AG09319 (cell line): ENCODE data around the gene CFAP210.
A peak's percentile ranks its signal among the peaks of the same experiment; 100 is the strongest.

ENCODE experiments used
- DNase-seq: peaks from one replicate; pipeline ENCODE4 v3.0.0-alpha.2; 2010; ENCODE audit warnings: low read depth; ENCODE audit errors: extremely low read depth
- TF ChIP-seq, protein P1 (sequence below): IDR thresholded peaks from 2 replicates; pipeline ENCODE4 v1.5.1; 2011; ENCODE audit warnings: low read depth, mild to moderate bottlenecking, inconsistent platforms, low read length, moderate library complexity

CFAP210 gene

DNA sequence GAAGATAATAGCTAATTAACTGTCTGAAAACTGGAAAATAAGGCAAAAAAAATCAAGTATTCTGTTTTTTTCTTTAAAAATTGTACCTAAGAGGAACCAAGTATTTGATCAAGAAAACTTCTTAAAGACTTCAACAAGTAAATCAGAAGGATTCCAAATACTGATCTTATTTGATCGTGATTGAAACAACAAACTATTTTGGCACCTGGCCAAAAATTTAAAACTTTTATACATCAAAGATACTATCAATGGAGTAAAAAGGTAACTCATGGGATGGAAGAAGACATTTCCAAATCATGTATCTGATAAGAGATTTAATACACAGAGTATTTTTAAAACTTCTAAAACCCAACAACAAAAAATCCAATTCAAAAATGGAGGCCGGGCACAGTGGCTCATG lies 46.7 kb downstream of the CFAP210 start:
- no peak for DNase-seq
- TF ChIP-seq, protein P1, sequence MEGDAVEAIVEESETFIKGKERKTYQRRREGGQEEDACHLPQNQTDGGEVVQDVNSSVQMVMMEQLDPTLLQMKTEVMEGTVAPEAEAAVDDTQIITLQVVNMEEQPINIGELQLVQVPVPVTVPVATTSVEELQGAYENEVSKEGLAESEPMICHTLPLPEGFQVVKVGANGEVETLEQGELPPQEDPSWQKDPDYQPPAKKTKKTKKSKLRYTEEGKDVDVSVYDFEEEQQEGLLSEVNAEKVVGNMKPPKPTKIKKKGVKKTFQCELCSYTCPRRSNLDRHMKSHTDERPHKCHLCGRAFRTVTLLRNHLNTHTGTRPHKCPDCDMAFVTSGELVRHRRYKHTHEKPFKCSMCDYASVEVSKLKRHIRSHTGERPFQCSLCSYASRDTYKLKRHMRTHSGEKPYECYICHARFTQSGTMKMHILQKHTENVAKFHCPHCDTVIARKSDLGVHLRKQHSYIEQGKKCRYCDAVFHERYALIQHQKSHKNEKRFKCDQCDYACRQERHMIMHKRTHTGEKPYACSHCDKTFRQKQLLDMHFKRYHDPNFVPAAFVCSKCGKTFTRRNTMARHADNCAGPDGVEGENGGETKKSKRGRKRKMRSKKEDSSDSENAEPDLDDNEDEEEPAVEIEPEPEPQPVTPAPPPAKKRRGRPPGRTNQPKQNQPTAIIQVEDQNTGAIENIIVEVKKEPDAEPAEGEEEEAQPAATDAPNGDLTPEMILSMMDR = no peak

DNA sequence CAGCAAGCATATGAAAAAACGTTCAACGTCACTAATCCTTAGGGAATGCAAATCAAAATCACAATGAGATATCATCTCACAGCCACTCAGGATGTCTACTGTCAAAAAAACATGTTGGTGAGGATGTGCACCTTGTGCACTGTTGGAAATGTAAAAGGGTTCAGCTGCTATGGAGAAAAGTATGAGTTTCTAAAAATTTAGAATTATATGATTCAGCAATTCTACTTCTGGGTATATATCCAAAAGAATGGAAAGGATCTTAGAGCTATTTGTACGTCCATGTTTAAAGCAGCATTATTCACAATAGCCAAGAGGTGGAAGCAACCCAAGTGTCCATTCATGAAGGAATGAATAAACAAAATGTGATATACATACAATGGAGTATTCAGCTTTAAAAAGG lies 50.0 kb downstream of the CFAP210 start:
- TF ChIP-seq, protein P1 = no peak
- no peak for DNase-seq

DNA sequence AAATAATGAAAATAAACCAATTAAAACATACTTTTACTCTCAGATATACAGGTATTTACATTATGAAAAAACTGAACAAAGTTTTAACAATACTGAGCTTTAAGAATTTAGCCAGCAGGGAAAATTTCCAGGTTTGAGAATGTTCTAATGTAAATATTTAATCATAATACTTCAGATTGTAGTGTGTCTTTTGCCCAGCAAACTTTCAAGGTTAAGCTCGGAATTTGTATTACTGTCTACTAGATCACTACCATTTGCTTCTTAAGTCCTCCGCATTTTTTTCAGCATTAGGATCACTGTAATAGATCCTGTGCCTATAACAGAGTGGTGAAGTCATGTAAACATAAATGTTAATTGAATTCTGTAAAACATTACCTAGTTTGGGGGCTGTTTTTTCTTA lies 52.7 kb downstream of the CFAP210 start:
- no peak for DNase-seq
- TF ChIP-seq, protein P1 = no peak

DNA sequence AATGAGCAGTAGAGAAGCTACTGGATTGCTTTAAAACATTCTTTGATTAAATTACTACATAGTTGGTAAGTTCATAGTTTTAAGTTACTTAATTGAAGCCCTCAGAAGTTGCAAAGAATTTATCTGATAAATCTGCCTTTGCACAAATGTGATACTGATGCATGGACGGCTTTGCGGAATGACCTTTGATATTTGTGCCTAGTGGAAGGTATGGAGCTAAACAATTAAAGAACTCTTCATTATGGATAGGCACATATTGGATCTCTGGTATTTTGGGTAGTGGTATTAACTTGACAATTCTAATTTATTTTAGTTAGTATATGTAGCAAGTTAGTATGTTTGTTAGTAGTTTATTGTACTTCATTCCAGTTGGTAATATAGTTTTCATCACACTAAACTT lies 54.1 kb downstream of the CFAP210 start:
- DNase-seq = no peak
- TF ChIP-seq, protein P1 = no peak

GRCh38 chr2:169637620-169638019 lies 56.6 kb downstream of the CFAP210 start:
- peak; percentile 67 for DNase-seq
- TF ChIP-seq, protein P1 = no peak

DNA sequence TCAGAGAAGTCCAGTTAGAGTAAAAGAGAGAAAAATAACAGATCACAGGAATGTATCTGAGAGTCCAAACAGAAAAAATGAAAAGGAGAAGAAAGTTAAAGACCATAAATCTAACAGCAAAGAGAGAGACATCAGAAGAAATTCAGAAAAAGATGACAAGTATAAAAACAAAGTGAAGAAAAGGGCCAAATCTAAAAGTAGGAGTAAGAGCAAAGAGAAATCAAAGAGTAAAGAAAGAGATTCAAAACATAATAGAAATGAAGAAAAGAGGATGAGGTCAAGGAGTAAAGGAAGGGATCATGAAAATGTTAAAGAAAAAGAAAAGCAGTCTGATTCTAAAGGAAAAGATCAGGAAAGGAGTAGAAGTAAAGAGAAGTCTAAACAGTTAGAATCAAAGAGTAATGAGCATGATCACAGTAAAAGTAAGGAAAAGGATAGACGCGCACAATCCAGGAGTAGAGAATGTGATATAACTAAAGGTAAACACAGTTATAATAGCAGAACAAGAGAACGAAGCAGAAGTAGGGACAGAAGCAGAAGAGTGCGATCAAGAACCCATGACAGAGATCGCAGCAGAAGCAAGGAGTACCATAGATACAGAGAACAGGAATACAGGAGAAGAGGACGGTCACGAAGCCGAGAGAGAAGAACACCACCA lies 57.6 kb downstream of the CFAP210 start:
- TF ChIP-seq, protein P1 = no peak
- no peak for DNase-seq

DNA sequence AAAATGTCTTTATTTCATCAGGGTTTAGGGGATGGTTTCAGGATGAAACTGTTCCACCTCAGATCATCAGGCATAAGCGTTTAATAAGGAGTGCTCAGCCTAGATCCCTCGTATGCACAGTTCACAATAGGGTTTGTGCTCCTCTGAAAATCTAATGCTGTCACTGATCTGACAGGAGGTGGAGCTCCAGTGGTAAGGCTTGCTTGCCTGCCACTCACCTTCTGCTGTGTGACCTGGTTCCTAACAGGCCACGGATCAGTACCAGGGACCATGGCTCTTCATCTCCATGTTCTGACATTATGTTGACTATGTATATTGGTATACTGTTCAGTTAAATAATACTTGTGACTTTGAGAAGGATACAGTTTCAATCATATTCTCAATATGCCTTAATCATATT lies 68.4 kb downstream of the CFAP210 start:
- TF ChIP-seq, protein P1 = no peak
- no peak for DNase-seq
